Measurements from ENCODE around the gene ADGRD2. TPM values are rescaled to one million over a fixed set of nuclear protein-coding genes. Genes with fewer than 3 reads are reported as not detected.

ADGRD2 gene
- polyA plus RNA-seq, 3 donors = not detected

DNA sequence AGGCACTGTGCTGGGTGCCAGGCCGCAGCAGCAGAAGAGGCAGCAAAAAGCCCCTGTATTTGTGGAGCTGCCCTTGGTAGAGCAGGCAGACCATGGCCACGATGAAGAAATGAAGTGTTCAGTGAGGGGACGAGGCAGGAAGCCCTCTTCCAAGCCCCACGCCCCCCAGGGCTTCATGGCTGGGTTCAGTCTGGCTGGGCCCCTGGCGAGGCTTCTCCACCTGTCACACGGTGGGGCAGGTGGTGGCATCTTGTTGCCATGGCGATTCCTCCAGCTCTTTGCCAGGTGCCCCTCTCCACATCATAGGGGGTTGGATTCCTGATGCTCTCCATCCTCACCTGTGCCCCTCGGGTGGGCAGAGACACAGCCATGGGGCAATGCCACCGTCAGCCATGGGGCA is 21.5 kb downstream of the ADGRD2 start:
- Histone ChIP-seq H3K36me3 (replicated peaks in 1 of 2; ENCODE audit: control insufficient read depth in 1 of 2, insufficient read depth in 2 of 2, low read length in 2 of 2) (no peaks in the 10 kb centered on the region), H3K4me3 (replicated peaks in 1 of 3; ENCODE audit: low read depth in 2 of 3, low read length in 3 of 3) (no peak overlapping the region), H2AFZ (ENCODE audit: insufficient read depth, low read depth, low read length, poor library complexity, severe bottlenecking) (no peak overlapping the region), H3K9me3 (replicated peaks in 1 of 2; ENCODE audit: control insufficient read depth in 1 of 2, insufficient read depth in 1 of 2, low read length in 2 of 2) (no peaks in the 10 kb centered on the region), H3K27ac (ENCODE audit: low read depth in 1 of 2, low read length in 2 of 2) (no peak overlapping the region), H3K79me2 (ENCODE audit: insufficient read depth, low read length) (no peaks in the 10 kb centered on the region), H4K20me1 (ENCODE audit: insufficient read depth, low read length) (no peaks in the 10 kb centered on the region), H3K9ac (ENCODE audit: insufficient read depth, low read length, poor library complexity, severe bottlenecking) (no peak overlapping the region), H3K4me1 (ENCODE audit: control insufficient read depth in 1 of 2, insufficient read depth in 2 of 2, low read length in 2 of 2) (peaks cover 10 to 12% of the 10 kb centered on the region in 2 donors), H3K4me2 (replicated peaks; ENCODE audit: extremely low read depth, low read length, poor library complexity, severe bottlenecking) (no peak overlapping the region), H3K27me3 (ENCODE audit: control insufficient read depth in 2 of 2, insufficient read depth in 2 of 2, low read length in 2 of 2) (peaks cover 0 to under 1% of the 10 kb centered on the region in 2 donors)
- DNase-seq = no peak
- Mint-ChIP-seq H3K27ac (no peak overlapping the region), H3K27me3 (ENCODE audit: low read depth in 3 of 3) (peaks cover 1 to 12% (median 4%) of the 10 kb centered on the region in 3 donors), H3K36me3 (no peaks in the 10 kb centered on the region), H3K9me3 (no peaks in the 10 kb centered on the region), H3K4me1 (peaks cover 13% of the 10 kb centered on the region), H3K4me3 (no peak overlapping the region)
- WGBS (ENCODE audit: insufficient coverage) = 86% methylated on average over 7 of the region's 9 CpGs
- TF ChIP-seq CTCF (IDR thresholded peaks at IDR 0.05) = no peak
- intact Hi-C loops (cut with micrococcal nuclease) = no loop called here

GRCh38 chr9:124472770-124473169 is 22.5 kb downstream of the ADGRD2 start:
- H3K36me3 Mint-ChIP-seq = no peaks in the 10 kb centered on the region
- H3K4me1 ChIP-seq (ENCODE audit: control insufficient read depth in 1 of 2, insufficient read depth in 2 of 2, low read length in 2 of 2) = peaks cover 15 to 18% of the 10 kb centered on the region in 2 donors
- no peaks in the 10 kb centered on the region for H3K79me2 ChIP-seq (ENCODE audit: insufficient read depth, low read length)
- no peak for DNase-seq
- H3K27ac Mint-ChIP-seq = no peak overlapping the region
- H3K9me3 ChIP-seq (replicated peaks in 1 of 2; ENCODE audit: control insufficient read depth in 1 of 2, insufficient read depth in 1 of 2, low read length in 2 of 2) = no peaks in the 10 kb centered on the region
- H3K9me3 Mint-ChIP-seq = peaks cover 0 to 1% (median 0%) of the 10 kb centered on the region in 7 donors
- H3K27me3 ChIP-seq (ENCODE audit: control insufficient read depth in 2 of 2, insufficient read depth in 2 of 2, low read length in 2 of 2) = peaks cover 0 to 9% of the 10 kb centered on the region in 2 donors
- H3K27me3 Mint-ChIP-seq (ENCODE audit: low read depth in 3 of 3) = peaks cover 5 to 20% (median 11%) of the 10 kb centered on the region in 3 donors
- no peak overlapping the region for H3K9ac ChIP-seq (ENCODE audit: insufficient read depth, low read length, poor library complexity, severe bottlenecking)
- no peaks in the 10 kb centered on the region for H4K20me1 ChIP-seq (ENCODE audit: insufficient read depth, low read length)
- no peak overlapping the region for H2AFZ ChIP-seq (ENCODE audit: insufficient read depth, low read depth, low read length, poor library complexity, severe bottlenecking)
- no peak for TF ChIP-seq CTCF (IDR thresholded peaks at IDR 0.05)
- 94% methylated on average over 6 of the region's 7 CpGs for WGBS (ENCODE audit: insufficient coverage)
- intact Hi-C loops (cut with micrococcal nuclease) = no loop called here
- no peak overlapping the region for H3K4me3 ChIP-seq (replicated peaks in 1 of 3; ENCODE audit: low read depth in 2 of 3, low read length in 3 of 3)
- no peaks in the 10 kb centered on the region for H3K36me3 ChIP-seq (replicated peaks in 1 of 2; ENCODE audit: control insufficient read depth in 1 of 2, insufficient read depth in 2 of 2, low read length in 2 of 2)
- H3K4me3 Mint-ChIP-seq = no peak overlapping the region
- no peak overlapping the region for H3K4me2 ChIP-seq (replicated peaks; ENCODE audit: extremely low read depth, low read length, poor library complexity, severe bottlenecking)
- H3K4me1 Mint-ChIP-seq = peaks cover 15% of the 10 kb centered on the region
- H3K27ac ChIP-seq (ENCODE audit: low read depth in 1 of 2, low read length in 2 of 2) = no peak overlapping the region

Measured in CD14-positive monocyte (primary cell).